Lower leg skin (tissue), 4 donors: ENCODE data around the gene PET100. TPM values are rescaled to one million over a fixed set of nuclear protein-coding genes. Genes with fewer than 3 reads are reported as not detected.

ENCODE experiments used
- DNase-seq, 2 donors: peaks; one replicate each; pipeline ENCODE4 v3.0.0-alpha.2; 2019; ENCODE audit warnings: low spot score in 2 of 2
- H3K4me3 ChIP-seq: fragments of 200-600 bp; sonication (generic); 2 replicates; pipeline ENCODE4 v1.5.1; 2017; ENCODE audit warnings: mild to moderate bottlenecking, low read depth; ENCODE audit not compliant: poor library complexity, severe bottlenecking
- POLR2A ChIP-seq, 2 donors: fragments of 450-650 bp; IDR thresholded peaks; one replicate each; pipeline ENCODE4 v1.6.1; 2016 to 2017; ENCODE audit warnings: antibody characterized with exemption in 2 of 2, mild to moderate bottlenecking in 1 of 2, moderate library complexity in 1 of 2
- WGBS, 2 donors: methylation state at CpG; one replicate each; pipeline ENCODE4 v1.1.5; 2018; 5-methylcytosine and 5-hydroxymethylcytosine counted together
- intact Hi-C: fragments of 100-400 bp; cut with DNase I; formaldehyde crosslinking; loops from one replicate; pipeline ENCODE4 v1.15.0; 2023; ENCODE audit warnings: low total_unique reads
- total RNA-seq, 4 donors: library from RNA; depleted of rRNA; stranded (reverse); fragments of >200 nt; gene quantifications; one replicate each; pipeline ENCODE4 v1.1.0, GENCODE V29; 2016
- TF ChIP-seq, protein P1 (sequence below), 3 donors: fragments of 450-650 bp; IDR thresholded peaks; one replicate each; pipeline ENCODE4 v1.5.1; 2016; ENCODE audit warnings: antibody characterized with exemption in 3 of 3, mild to moderate bottlenecking in 3 of 3, moderate library complexity in 2 of 3

Gene PET100
- total RNA-seq, 4 donors from 2014 or later = 9.0 to 267 (median 19.1) TPM

GRCh38 chr19:7614859-7615741, 14.5 kb upstream of the PET100 start:
- no peak for TF ChIP-seq POLR2A (IDR thresholded peaks at IDR 0.05)
- TF ChIP-seq, protein P1, sequence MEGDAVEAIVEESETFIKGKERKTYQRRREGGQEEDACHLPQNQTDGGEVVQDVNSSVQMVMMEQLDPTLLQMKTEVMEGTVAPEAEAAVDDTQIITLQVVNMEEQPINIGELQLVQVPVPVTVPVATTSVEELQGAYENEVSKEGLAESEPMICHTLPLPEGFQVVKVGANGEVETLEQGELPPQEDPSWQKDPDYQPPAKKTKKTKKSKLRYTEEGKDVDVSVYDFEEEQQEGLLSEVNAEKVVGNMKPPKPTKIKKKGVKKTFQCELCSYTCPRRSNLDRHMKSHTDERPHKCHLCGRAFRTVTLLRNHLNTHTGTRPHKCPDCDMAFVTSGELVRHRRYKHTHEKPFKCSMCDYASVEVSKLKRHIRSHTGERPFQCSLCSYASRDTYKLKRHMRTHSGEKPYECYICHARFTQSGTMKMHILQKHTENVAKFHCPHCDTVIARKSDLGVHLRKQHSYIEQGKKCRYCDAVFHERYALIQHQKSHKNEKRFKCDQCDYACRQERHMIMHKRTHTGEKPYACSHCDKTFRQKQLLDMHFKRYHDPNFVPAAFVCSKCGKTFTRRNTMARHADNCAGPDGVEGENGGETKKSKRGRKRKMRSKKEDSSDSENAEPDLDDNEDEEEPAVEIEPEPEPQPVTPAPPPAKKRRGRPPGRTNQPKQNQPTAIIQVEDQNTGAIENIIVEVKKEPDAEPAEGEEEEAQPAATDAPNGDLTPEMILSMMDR (IDR thresholded peaks at IDR 0.05) = no peak
- DNase-seq = no peak
- intact Hi-C loops = no loop called here
- WGBS, 2 donors = 88 to 91% methylated on average over 50 to 59 of the region's 59 CpGs
- H3K4me3 ChIP-seq = no peak overlapping the region

DNA sequence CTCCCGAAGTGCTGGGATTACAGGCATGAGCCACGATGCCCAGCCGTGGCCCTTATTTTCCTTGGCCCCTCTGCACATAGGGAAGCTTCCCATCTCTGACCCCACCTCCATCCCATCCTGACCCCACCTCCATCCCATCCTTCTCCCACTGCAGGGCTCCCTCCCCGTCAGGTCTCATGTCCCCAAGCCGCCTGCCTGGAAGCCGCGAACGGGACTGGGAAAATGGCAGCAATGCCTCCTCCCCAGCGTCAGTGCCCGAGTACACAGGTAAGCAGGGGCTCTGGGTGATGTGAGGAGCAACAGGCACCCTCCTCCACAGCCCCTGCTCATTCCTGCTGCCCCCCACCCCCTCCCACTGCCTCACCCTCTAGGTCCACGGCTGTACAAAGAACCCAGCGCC, 12.4 kb upstream of the PET100 start:
- DNase-seq = no peak
- no peak overlapping the region for H3K4me3 ChIP-seq
- TF ChIP-seq POLR2A (IDR thresholded peaks at IDR 0.05) = no peak
- TF ChIP-seq, protein P1 (IDR thresholded peaks at IDR 0.05) = no peak
- 89 to 93% methylated on average over 12 of the region's 12 CpGs for WGBS, 2 donors
- intact Hi-C loops = no loop called here

- WGBS, 2 donors = 81 to 88% methylated on average over 18 to 28 of the region's 28 CpGs
- intact Hi-C loops = no loop called here
- H3K4me3 ChIP-seq = no peak overlapping the region
- no peak for DNase-seq
- TF ChIP-seq POLR2A (IDR thresholded peaks at IDR 0.05) = no peak
- TF ChIP-seq, protein P1 (IDR thresholded peaks at IDR 0.05) = no peak
Observed at GRCh38 chr19:7617735-7618134, 11.9 kb upstream of the PET100 start.

DNA sequence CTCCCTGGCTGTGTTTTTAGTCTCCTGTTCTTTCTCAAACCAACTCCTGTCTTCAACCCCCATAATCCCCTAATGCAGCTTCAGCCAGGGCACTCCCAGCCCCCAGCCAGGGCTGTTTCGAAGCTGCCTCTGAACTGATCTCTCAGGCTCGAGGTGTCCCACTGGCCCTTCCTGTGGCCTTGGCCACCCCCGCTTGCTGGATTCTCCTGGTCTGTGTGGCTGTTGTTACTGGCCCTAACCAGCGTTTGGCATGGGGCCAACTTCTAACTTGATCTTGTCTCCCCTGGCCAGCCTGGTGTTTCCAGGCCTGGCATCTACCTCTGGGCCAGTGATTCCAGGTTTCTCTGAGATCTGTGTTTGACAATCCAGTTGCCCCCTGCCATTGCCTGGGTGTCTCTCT, 11.2 kb upstream of the PET100 start:
- no peak for DNase-seq
- WGBS, 2 donors = 62 to 69% methylated on average over 4 of the region's 4 CpGs
- intact Hi-C loops = no loop called here
- TF ChIP-seq, protein P1 (IDR thresholded peaks at IDR 0.05) = no peak
- TF ChIP-seq POLR2A (IDR thresholded peaks at IDR 0.05) = no peak
- no peak overlapping the region for H3K4me3 ChIP-seq

DNA sequence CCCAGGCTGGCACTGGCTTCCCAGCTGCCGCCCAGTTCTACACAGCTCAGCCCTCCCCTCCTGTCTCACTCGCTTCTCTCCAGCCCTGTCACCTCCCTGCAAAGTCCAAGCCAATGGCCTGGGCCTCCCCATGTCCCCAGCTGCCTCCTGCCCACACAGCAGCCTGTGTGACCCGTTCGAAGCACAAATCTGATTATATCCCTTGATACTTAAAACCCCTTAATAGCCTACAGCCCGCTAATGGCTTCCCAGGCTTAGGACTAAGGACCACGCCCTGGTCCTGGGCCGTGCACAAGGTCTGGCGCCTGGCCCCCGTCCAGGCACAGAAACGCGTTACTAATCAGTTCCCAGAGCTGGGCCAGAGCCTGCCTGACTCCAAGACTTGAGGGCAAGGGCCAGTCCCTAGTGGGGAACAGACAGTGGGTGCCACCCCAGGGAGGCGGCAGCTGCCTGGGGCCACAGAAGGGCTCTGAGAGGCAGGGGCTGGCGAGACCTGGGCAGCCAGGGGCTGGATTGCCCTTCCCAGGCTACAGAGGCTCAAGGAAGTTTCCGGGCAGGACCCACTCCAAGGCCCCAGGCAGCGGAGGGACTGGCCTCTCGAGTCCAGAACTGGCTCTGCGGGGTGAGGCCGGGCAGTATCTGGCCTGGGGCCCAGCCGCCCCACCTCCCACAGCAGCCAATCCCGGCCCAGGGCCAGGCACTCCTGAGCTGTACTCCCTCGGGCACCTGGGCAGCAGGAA, 10.7 kb upstream of the PET100 start:
- WGBS, 2 donors = 51 to 52% methylated on average over 15 to 21 of the region's 21 CpGs
- intact Hi-C loops = no loop called here
- TF ChIP-seq, protein P1 (IDR thresholded peaks at IDR 0.05) = no peak
- no peak for TF ChIP-seq POLR2A (IDR thresholded peaks at IDR 0.05)
- H3K4me3 ChIP-seq = no peak overlapping the region
- no peak for DNase-seq
